ENCODE data around the gene GRB10.

DNA sequence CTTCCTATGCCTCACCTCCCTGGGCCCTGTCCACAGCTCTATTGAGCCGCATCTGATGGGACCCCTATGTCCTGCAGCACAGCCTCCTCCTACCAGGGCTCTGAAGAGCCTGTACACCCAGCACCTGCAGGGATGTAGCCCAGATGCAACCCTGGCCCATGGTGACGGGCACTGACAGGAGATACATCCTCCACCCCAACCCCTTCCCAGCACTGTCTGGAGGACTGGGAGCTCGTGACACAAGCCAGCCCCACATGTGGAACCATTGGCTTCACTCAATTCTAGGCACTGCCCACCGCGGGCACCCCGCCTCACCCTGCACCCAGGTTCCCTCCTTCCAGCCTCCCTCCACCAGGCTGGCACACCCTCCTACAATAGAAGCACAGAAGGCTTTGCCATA is 2.6 kb upstream of the GRB10 start:
- TF ChIP-seq, protein P1, sequence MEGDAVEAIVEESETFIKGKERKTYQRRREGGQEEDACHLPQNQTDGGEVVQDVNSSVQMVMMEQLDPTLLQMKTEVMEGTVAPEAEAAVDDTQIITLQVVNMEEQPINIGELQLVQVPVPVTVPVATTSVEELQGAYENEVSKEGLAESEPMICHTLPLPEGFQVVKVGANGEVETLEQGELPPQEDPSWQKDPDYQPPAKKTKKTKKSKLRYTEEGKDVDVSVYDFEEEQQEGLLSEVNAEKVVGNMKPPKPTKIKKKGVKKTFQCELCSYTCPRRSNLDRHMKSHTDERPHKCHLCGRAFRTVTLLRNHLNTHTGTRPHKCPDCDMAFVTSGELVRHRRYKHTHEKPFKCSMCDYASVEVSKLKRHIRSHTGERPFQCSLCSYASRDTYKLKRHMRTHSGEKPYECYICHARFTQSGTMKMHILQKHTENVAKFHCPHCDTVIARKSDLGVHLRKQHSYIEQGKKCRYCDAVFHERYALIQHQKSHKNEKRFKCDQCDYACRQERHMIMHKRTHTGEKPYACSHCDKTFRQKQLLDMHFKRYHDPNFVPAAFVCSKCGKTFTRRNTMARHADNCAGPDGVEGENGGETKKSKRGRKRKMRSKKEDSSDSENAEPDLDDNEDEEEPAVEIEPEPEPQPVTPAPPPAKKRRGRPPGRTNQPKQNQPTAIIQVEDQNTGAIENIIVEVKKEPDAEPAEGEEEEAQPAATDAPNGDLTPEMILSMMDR (conservative IDR thresholded peaks at IDR 0.05; ENCODE audit: low read depth in 2 of 2) = no peak
- TF ChIP-seq, protein P2, sequence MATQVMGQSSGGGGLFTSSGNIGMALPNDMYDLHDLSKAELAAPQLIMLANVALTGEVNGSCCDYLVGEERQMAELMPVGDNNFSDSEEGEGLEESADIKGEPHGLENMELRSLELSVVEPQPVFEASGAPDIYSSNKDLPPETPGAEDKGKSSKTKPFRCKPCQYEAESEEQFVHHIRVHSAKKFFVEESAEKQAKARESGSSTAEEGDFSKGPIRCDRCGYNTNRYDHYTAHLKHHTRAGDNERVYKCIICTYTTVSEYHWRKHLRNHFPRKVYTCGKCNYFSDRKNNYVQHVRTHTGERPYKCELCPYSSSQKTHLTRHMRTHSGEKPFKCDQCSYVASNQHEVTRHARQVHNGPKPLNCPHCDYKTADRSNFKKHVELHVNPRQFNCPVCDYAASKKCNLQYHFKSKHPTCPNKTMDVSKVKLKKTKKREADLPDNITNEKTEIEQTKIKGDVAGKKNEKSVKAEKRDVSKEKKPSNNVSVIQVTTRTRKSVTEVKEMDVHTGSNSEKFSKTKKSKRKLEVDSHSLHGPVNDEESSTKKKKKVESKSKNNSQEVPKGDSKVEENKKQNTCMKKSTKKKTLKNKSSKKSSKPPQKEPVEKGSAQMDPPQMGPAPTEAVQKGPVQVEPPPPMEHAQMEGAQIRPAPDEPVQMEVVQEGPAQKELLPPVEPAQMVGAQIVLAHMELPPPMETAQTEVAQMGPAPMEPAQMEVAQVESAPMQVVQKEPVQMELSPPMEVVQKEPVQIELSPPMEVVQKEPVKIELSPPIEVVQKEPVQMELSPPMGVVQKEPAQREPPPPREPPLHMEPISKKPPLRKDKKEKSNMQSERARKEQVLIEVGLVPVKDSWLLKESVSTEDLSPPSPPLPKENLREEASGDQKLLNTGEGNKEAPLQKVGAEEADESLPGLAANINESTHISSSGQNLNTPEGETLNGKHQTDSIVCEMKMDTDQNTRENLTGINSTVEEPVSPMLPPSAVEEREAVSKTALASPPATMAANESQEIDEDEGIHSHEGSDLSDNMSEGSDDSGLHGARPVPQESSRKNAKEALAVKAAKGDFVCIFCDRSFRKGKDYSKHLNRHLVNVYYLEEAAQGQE (IDR thresholded peaks at IDR 0.05; ENCODE audit: unreplicated experiment) = no peak
- TF ChIP-seq EZH2 (IDR thresholded peaks at IDR 0.05; ENCODE audit: low read depth, unreplicated experiment) (no peak), POLR2AphosphoS5 (IDR thresholded peaks at IDR 0.05; ENCODE audit: low read depth) (no peak), JUNB (IDR thresholded peaks at IDR 0.05; ENCODE audit: unreplicated experiment) (no peak), EZH2phosphoT487 (IDR thresholded peaks at IDR 0.05; ENCODE audit: unreplicated experiment) (no peak), CREB1 (CRISPR knock-in tag; IDR thresholded peaks at IDR 0.05; ENCODE audit: low read depth) (no peak), NANOG (IDR thresholded peaks at IDR 0.05; ENCODE audit: borderline replicate concordance) (no peak), ZNF331 (CRISPR knock-in tag; IDR thresholded peaks at IDR 0.05; ENCODE audit: low read depth) (no peak)
- TF ChIP-seq, protein P3, sequence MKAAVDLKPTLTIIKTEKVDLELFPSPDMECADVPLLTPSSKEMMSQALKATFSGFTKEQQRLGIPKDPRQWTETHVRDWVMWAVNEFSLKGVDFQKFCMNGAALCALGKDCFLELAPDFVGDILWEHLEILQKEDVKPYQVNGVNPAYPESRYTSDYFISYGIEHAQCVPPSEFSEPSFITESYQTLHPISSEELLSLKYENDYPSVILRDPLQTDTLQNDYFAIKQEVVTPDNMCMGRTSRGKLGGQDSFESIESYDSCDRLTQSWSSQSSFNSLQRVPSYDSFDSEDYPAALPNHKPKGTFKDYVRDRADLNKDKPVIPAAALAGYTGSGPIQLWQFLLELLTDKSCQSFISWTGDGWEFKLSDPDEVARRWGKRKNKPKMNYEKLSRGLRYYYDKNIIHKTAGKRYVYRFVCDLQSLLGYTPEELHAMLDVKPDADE (IDR thresholded peaks at IDR 0.05) = no peak

All from GM23338 (cell line).